SK-N-MC (cell line): Measurements from ENCODE around the gene ROPN1.

Experiments
- EZH2 ChIP-seq: fragments of 200-600 bp; sonication (generic); IDR thresholded peaks from one replicate; pipeline ENCODE4 v1.6.1; 2017; ENCODE audit warnings: antibody characterized with exemption
- FOXP2 ChIP-seq: optimal IDR thresholded peaks from 2 replicates; pipeline ENCODE3; 2011; ENCODE audit warnings: mild to moderate bottlenecking, moderate library complexity; ENCODE audit not compliant: insufficient read depth; ENCODE audit errors: extremely low read length, control extremely low read depth
- POLR2AphosphoS5 ChIP-seq: IDR thresholded peaks from 2 replicates; pipeline ENCODE4 v1.6.1; 2012; ENCODE audit warnings: mild to moderate bottlenecking, low read depth, low read length, borderline replicate concordance

- no peak for TF ChIP-seq POLR2AphosphoS5
- TF ChIP-seq EZH2 = no peak
- no peak for TF ChIP-seq FOXP2
These were observed 5.6 kb upstream of the ROPN1 start for GRCh38 chr3:123997543-123997942.
